Activated naive CD4-positive, alpha-beta T cell treated with anti-CD3 and anti-CD28 coated beads, Interleukin-2, amount 50 U/mL, for 16 hours (primary cell): ENCODE data around the gene PHF21A.
"Not testable (repeated sequence)": the region's sequence is repeated elsewhere in the genome, so short reads cannot be mapped to it uniquely, and the experiment has no call there.

Source experiments
- DNase-seq: peaks from one replicate; pipeline ENCODE4 v3.0.0-alpha.2; 2020

The PHF21A gene

GRCh38 chr11:45900175-45900800 lies 221.0 kb downstream of the PHF21A start:
- DNase-seq, result not testable (repeated sequence)

- DNase-seq, result peak; percentile 67
These were observed 221.6 kb downstream of the PHF21A start for GRCh38 chr11:45899448-45900174.

- DNase-seq, result no peak
These were observed 222.2 kb downstream of the PHF21A start for GRCh38 chr11:45899086-45899447.

- DNase-seq, result no peak
These were observed 223.7 kb downstream of the PHF21A start for GRCh38 chr11:45897556-45897955.

- no peak for DNase-seq
These were observed 224.8 kb downstream of the PHF21A start for GRCh38 chr11:45896422-45896984.

- no peak for DNase-seq
These were observed 225.5 kb downstream of the PHF21A start for GRCh38 chr11:45895553-45896259.

- no peak for DNase-seq
These were observed 226.6 kb downstream of the PHF21A start for GRCh38 chr11:45894555-45895247.

- DNase-seq, result no peak
These were observed 228.4 kb downstream of the PHF21A start for GRCh38 chr11:45892856-45893255.

- no peak for DNase-seq
These were observed 230.2 kb downstream of the PHF21A start for GRCh38 chr11:45890886-45891550.

- DNase-seq, result no peak
These were observed 231.3 kb downstream of the PHF21A start for GRCh38 chr11:45889966-45890365.

- no peak for DNase-seq
These were observed 231.7 kb downstream of the PHF21A start for GRCh38 chr11:45889555-45889954.

GRCh38 chr11:45887587-45887986 lies 233.7 kb downstream of the PHF21A start:
- no peak for DNase-seq

- DNase-seq, result no peak
These were observed 234.3 kb downstream of the PHF21A start for GRCh38 chr11:45886816-45887520.

GRCh38 chr11:45885921-45886721 lies 235.1 kb downstream of the PHF21A start:
- DNase-seq, result no peak

- DNase-seq, result peak; percentile 43
These were observed 235.9 kb downstream of the PHF21A start, which contains the start of gene MAPK8IP1 for GRCh38 chr11:45885274-45885920. TSS of gene MAPK8IP1 (plus strand) at chr11:45885651. CDS start at chr11:45885821, 170 bp downstream.

GRCh38 chr11:45884596-45885185 lies 236.6 kb downstream of the PHF21A start:
- no peak for DNase-seq
